Activated naive CD4-positive, alpha-beta T cell treated with anti-CD3 and anti-CD28 coated beads, Interleukin-2, amount 50 U/mL, for 72 hours (primary cell): ENCODE results near the gene CHST3. TPM values are rescaled to one million over a fixed set of nuclear protein-coding genes. Genes with fewer than 3 reads are reported as not detected.
"Not testable (repeated sequence)": the region's sequence is repeated elsewhere in the genome, so short reads cannot be mapped to it uniquely, and the experiment has no call there.

Source experiments
- ATAC-seq, 2 donors: fragments of 150-1000 bp; cut with Tn5 transposase; 2 replicates each; pipeline ENCODE4 v1.10.0; 2021; ENCODE audit warnings: mild to moderate bottlenecking in 2 of 2, moderate library complexity in 2 of 2
- DNase-seq, 2 donors: peaks; one replicate each; pipeline ENCODE4 v3.0.0; 2021 to 2022; ENCODE audit warnings: low spot score in 2 of 2
- H3K27ac Mint-ChIP-seq, 2 donors: one replicate each; pipeline ENCODE4 v1.8.0; 2022; ENCODE audit warnings: mild to moderate bottlenecking in 2 of 2, mixed read lengths in 2 of 2
- H3K36me3 Mint-ChIP-seq, 2 donors: one replicate each; pipeline ENCODE4 v1.8.0; 2022; ENCODE audit warnings: mixed read lengths in 2 of 2
- H3K9me3 Mint-ChIP-seq, 2 donors: one replicate each; pipeline ENCODE4 v1.8.0; 2022; ENCODE audit warnings: mixed read lengths in 2 of 2
- total RNA-seq, 2 donors: library from RNA; stranded (reverse); gene quantifications; one replicate each; pipeline ENCODE4 v1.2.3, GENCODE V29; 2022

CHST3 gene
- total RNA-seq, 2 donors from 2014 or later = 0.16 to 0.88 TPM

DNA sequence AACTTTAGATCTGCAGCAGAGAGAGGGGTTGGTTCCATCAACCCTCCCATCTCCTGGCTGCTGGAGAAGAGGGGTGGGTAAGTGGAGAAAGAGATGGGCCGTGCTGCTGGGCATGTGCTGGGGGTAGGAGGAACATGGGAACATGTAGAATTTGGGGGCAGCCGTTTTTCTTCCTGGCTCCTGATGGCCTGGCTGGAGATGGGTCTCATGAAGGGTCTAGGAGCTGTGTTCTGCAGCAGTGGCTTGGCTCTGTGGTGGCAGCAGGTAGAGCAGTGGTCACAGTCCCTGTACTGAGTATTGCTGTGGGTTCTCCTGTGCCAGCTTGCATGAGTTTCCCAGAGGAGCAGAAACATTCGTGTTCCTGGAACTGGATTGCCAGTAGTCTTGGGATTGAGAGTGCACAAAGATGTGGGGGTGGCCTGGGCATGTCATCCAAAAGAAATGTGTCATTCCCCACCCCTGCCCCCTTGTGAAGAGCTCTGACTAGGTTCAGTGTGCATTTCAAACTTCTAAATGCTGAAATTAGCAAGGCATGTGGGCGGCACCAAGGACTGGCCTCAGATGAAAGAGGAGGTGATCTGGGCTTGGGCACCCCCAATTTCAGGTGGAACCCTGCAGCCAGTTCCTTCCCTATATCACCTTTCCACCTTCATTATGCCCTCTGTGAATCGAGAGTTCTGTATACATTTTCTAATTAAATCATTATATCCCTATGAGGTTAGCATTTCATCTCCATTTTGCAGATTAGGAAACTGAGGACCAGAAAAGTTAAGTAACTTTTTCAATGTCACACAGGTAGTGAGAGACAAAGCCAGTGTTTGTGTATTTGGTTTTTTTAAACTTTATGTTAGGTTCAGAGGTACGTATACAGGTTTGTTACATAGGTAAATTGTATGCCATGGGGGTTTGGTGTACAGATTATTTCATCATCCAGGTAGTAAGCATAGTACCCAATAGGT, 2.1 kb downstream of the CHST3 start:
- no peak for ATAC-seq
- H3K9me3 Mint-ChIP-seq = no peaks in the 10 kb centered on the region
- DNase-seq = no peak
- no peak overlapping the region for H3K27ac Mint-ChIP-seq
- H3K36me3 Mint-ChIP-seq = no peaks in the 10 kb centered on the region

DNA sequence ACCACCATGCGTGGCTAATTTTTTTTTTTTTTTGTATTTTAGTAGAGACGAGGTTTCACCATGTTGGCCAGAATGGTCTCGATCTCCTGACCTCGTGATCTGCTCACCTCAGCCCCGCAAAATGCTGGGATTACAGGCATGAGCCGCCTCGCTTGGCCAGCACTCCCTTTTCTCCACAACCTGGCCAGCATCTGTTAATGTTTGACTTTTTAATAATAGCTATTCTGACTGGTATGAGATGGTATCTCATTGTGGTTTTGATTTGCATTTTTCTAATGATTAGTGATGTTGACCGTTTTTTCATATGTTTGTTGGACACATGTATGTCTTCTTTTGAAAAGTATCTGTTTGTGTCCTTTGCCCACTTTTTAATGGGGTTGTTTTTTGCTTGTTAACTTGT, 3.8 kb downstream of the CHST3 start:
- not testable (repeated sequence) for DNase-seq, H3K27ac Mint-ChIP-seq, H3K36me3 Mint-ChIP-seq, ATAC-seq, H3K9me3 Mint-ChIP-seq

DNA sequence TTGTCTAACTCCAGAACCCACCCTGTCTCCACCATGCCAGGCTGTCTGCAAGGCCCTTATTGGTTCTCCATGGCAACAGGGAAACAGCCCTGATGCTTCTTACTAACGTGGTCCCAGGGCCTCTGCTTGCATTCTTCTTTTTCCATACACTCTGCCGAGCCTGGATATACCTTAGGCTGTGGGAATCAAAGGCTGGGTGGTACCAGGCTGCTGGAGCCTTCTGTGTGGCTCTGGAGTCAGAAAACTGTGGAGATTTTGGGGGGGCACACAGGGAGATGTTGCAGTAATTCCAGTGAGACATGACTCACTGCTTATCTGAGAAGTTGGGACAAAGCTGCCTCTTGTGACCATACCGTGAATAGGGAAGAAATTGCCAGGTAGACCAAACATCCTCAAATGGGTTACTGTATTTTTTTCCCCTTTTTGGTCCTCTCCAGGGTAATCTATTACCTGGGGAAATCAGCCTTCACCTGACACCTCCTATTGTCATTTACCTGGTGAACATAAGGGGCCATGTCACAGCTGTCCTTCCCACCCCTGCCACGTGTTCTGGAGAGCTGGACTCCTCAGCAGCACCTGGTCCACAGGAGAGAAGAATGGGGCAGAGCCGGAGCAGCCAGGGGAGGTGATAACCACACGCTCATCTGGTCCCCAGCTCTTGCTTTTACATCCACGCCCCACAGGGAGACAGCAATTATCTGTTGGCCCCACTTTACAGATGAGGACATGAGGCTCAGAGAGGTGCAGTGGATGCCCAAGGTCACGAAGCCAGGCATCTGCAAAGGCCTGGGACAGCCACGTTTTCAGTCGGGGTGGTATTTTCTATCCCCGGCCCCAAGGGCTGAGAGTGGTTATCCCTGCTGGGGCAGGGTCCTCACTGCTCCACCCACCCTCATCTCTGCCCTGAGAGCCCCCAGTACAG, 4.6 kb downstream of the CHST3 start:
- ATAC-seq (no peak), DNase-seq (no peak)
- Mint-ChIP-seq H3K9me3 (no peaks in the 10 kb centered on the region), H3K36me3 (no peaks in the 10 kb centered on the region), H3K27ac (no peak overlapping the region)

DNA sequence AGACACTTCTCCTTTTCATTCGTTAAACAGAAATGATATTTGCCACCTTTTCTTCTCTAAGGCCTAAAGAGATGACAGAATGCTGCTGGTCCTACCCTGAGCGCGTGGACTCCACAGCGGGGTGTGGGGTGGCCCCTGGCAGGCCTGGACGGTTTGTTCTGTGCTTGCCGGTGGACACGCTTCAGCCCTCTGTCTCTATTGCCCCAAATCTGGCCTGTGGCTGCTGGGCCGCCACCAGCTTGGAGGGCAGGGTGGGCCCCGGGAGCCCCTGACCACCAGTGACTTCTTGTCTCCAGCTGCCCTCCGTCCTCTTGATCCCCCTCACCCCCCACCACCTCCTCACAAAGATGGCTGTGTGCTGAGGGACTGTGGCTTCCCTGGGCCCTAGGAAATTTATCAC, 5.7 kb downstream of the CHST3 start:
- DNase-seq (no peak), ATAC-seq (no peak)
- Mint-ChIP-seq H3K27ac (no peak overlapping the region), H3K9me3 (no peaks in the 10 kb centered on the region), H3K36me3 (no peaks in the 10 kb centered on the region)

DNA sequence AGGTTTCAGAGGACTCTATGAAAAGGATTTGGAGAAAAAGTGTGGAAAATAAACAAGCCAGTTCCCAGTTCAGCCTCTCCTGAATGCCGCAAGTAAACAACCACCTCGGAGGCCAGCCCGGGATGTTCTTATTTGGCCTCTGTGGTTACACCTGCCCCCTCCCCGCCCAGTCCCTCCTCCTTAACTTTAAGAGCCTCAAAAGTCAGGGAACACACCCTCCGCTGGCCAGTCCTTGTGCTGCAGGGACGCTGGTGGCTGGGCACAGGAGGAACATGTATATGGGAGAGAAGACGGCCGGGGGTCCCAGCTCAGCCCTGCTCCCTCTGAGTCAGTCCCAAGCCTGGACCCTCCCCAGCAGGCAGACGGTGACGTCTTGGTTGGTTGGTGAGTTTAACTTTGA, 6.1 kb downstream of the CHST3 start:
- no peak overlapping the region for H3K27ac Mint-ChIP-seq
- H3K36me3 Mint-ChIP-seq = no peaks in the 10 kb centered on the region
- DNase-seq = no peak
- H3K9me3 Mint-ChIP-seq = no peaks in the 10 kb centered on the region
- ATAC-seq = no peak

DNA sequence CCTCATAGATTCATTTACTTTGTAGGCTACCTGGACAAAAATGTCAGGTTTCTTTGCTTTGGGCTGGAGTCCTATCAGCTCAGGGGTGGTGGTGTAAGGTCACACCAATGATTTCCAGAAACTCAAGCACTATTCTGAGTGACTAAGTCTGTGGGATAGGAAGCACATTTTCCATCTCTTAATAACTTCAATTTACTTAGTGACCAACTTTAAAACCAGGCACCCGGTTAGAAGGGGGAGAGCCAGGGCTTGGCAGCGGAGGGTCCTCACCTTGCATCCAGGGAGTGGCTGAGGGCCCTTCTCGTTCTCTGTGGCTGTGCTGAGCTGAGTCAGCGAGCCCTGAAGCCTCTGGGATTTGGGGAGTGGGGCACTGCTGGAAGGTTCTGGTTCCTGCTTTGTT, 6.7 kb downstream of the CHST3 start:
- DNase-seq (no peak), ATAC-seq (no peak)
- no peaks in the 10 kb centered on the region for H3K9me3 Mint-ChIP-seq
- H3K27ac Mint-ChIP-seq = no peak overlapping the region
- no peaks in the 10 kb centered on the region for H3K36me3 Mint-ChIP-seq

DNA sequence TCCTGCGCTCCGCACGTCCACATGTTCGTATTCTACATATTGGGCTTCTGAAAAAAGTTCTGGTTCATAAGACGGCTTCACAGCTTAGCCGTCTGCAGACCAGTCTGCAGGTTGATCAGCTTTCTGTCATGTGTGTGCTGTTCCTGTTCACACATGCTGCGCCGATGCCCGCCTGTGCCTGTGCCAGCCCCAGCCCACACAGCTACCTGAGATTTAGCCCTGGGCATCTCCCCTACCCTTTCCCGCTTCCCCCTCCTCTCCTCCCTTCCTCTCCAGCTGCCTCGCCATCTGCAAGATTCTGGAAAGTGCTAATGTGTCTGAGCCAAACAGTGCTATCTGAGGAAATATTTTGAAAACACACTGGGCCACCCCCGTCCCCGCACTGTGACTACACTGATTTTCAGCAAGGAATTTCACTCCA, 7.1 kb downstream of the CHST3 start:
- Mint-ChIP-seq H3K36me3 (no peaks in the 10 kb centered on the region), H3K9me3 (no peaks in the 10 kb centered on the region), H3K27ac (no peak overlapping the region)
- DNase-seq (no peak), ATAC-seq (no peak)

DNA sequence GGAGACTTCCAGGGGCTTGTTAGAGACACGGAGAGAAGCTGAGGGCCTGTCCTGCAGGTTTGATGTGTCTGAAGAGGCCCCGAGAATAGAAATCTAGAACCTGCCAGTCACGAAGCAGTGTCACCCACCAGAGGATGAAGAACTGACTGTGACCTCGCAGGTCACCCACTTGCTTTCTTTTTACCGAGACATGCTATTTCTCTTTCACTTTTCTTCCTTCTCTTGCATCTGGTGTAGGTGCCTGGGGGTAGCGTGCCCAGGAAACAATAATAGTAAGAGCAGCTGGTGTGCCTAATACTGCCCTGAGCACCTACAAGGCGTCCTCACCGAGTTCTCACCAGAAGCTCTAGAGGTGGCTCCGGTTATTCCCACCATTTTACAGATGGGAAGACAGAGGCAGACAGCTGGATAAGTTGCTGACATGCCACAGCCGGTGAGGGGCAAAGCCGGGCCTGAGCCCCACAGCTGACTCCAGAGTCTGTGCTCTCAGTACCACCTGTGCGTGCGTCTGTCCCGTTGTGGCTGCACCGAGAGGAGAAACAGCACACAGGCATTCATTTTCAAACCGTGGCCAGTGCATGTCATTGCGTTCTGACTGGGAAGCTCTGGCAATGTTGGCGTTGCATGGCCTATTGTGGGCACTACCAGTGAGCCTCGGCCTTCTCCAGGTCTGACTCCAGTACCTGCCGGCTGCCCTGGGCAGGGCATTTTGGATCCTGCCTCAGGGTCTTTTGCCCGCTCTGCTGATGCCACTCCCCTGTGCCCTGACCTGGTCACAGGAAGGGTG, 7.8 kb downstream of the CHST3 start:
- ATAC-seq (no peak), DNase-seq (no peak)
- Mint-ChIP-seq H3K9me3 (no peaks in the 10 kb centered on the region), H3K36me3 (no peaks in the 10 kb centered on the region), H3K27ac (peak overlapping the region in 1 of 2 donors; percentile 51)

DNA sequence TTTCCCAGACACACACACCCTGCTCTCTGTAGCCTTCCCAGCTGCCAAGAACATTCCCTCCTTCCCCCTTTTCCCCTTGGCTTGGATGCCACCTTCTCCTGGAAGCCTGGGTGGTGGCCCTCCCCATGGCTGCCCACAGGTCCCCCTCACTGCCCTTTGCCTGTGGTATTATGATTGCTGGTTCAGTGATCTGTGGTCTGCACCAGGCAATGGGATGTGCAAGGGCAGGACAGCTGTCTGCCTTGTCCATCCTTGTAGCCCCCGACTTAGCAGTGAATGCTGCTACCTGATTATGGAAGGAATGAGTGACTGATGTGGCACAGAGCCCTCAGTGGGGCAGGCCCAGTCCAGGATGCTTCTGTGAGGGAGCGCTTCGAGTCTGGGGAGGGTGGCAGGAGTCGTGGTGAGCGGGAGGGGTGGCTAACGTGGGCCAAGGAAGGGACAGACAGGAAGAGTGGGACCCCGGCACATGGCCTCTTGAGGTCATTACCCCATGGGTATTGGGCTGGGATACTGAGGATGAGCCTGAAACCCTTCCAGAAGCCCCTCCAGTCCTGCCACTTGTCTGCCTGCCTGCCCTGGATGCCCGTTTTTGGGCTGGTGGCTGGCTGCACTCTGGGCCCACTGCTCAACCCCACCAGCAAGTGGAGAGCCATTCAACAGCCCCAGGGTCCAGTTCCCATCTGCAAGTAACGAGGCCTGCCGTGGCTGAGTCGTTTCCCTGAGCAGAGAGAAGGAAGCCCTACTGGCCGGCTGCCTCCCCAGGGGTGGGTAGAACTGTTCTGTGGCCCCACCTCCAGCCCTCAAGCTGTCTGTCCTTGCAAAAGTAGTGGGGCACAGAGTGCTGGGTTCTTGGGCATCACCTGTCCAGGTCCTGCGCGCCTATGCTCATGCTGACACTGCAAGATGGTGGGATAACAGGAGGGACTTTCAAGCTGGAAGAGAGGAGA, 8.8 kb downstream of the CHST3 start:
- Mint-ChIP-seq H3K36me3 (no peaks in the 10 kb centered on the region), H3K9me3 (no peaks in the 10 kb centered on the region), H3K27ac (peak overlapping the region; percentile 62 to 70)
- no peak for DNase-seq
- ATAC-seq = no peak

DNA sequence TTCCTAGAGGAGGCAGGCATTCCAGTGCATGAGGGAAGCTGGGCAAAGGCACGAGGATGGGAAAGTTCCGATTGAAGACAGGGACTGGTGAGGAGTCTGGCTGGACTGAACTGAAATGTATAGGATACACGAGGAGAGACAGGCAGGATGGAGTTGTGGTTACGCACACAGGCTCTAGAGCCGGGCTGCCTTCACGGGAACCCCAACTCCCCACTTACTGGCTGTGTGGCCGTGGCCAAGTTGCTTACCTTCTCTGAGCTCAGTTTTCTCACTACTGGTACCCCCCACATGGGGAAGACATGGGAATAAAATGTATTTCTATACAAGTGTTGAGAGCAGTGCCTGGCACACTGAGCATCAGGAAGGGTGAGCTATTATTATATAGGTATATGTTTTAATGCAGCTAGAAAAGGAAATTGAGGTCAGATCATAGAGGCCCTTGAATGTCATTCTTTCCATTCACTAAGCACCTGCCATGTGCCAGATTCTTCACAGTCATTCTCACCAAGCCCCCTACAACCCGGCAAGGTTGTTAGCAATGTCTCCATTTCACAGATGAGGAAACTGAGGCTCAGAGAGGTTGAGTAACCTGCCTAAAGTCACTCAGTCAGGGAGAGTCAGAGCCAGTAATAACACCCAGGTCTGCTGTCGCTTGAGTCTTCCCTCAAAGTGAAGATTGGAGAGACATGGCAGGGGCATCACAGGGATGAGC, 9.7 kb downstream of the CHST3 start:
- Mint-ChIP-seq H3K9me3 (no peaks in the 10 kb centered on the region), H3K27ac (peak overlapping the region; percentile 70 to 96), H3K36me3 (no peaks in the 10 kb centered on the region)
- DNase-seq (no peak), ATAC-seq (peak; percentile 56 to 69)

DNA sequence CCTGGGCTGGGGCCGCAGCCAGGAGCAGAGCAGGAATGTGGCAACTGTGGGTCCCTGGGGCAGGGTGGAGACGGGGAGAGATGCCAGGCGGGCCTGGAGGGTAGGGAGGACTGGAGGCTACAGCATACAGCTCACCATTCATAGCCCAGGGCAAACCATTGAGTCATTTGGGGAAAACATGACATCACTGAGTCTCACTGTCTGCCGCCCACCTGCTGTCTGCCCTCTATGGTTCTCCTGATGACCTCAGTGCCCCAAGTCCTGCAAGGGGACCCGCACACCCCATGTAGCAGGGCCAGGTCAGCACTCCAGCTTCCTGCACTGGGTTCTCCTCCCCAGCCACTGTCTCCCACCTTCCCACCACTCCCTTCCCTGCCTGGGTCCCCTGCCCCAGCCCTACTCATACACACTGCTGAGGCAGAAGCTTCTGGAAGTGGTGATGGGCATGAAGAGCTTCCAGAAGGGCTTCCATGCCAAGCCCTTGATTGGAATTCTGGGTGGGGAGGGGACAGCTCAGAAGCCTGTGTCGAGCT, 10.4 kb downstream of the CHST3 start:
- Mint-ChIP-seq H3K36me3 (no peaks in the 10 kb centered on the region), H3K9me3 (no peaks in the 10 kb centered on the region), H3K27ac (peak overlapping the region; percentile 70 to 96)
- peak; percentile 34 to 67 for DNase-seq
- ATAC-seq = peak; percentile 95

DNA sequence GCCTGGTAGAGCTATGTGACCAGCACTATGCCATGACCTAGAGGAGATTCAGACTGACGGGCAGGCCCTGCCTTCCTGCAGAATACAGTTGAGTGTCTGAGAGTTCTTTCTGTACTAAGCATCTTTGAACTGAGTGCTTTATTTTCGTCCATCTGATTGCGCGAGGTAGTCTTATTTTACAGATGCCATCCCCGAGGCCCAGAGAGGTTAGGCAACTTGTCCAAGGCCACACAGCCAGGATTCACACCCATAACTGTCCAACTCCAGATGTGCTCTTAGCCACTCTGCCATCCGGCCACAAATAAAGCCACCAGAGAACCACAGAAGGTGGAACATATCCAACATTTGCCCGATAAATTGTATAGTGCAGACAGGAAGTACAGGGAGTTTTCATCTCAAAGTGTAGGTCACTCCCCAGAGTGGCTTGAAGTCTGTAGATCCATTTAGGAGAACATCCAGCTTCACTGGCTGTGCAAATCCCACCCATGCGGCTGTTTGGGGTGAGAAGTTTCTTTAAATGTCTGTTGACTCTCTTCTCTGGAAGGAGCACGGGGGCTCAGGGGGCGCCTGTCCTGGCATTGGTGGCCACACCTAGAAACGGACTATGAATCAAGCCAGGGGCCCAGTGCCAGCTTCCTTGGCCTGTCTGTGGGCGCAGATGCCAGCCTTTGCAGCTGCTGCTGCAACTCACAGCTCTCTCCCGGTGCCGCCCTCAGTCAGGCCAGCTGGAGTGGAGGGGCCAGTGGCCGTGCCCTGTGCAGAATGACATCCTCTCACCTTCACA, 11.1 kb downstream of the CHST3 start:
- no peak for DNase-seq
- Mint-ChIP-seq H3K27ac (peak overlapping the region in 1 of 2 donors; percentile 70), H3K9me3 (no peaks in the 10 kb centered on the region), H3K36me3 (no peaks in the 10 kb centered on the region)
- no peak for ATAC-seq

DNA sequence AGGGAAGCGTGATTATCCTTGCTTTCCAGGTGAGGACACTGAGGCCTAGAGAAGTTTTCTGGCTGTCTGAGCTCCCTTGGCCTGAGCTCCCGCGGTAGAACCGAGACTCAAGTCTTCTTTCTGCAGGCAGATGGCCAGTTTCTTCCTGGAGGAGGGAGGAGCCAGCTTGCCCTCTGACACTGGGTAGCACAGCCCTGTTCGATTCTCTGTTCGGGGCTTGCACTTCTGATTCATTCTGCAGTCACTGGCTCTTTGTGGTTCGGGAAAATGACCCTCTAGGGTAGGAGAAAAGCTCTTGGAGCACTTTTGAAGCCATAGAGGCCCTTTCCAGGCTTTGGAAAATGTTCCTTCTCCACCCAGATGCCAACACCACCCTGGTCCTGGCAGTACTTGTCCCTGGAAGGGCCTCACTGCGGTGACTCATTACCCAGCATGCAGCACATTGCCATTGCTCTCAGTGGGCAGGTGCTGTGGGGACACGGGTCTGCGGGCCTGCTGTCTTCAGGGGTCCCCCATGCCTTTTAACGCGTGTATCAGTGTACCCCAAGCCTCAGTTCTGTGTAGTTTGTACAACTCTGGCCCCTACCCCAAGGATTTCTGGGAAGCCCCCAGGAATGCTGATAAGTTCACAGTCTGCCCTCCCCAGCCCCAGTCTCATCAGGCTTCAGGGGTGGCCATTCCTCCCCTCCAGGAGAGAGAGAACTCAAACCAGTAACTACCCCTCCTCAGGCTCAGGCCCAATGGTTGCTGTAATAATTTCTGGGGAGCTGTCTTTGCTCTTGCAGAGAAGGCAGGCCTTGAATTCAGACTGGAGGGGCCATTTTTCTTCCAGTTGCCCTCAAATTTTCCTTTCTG, 11.9 kb downstream of the CHST3 start:
- Mint-ChIP-seq H3K27ac (no peak overlapping the region), H3K9me3 (no peaks in the 10 kb centered on the region), H3K36me3 (no peaks in the 10 kb centered on the region)
- DNase-seq (no peak), ATAC-seq (no peak)

DNA sequence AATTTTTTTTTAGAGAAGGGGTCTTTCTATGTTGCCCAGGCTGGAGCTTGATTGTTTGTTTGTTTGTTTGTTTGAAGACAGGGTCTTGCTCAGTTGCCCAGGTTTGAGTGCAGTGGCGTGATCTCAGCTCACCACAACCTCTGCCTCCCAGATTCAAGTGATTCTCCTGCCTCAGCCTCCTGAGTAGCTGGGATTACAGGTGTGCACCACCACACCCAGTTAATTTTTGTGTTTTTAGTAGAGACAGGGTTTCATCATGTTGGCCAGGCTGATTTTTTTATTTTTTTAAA, 13.4 kb downstream of the CHST3 start:
- not testable (repeated sequence) for DNase-seq, ATAC-seq, H3K9me3 Mint-ChIP-seq, H3K27ac Mint-ChIP-seq, H3K36me3 Mint-ChIP-seq
